Measurements from ENCODE around the gene SLC25A1.

Gene SLC25A1

DNA sequence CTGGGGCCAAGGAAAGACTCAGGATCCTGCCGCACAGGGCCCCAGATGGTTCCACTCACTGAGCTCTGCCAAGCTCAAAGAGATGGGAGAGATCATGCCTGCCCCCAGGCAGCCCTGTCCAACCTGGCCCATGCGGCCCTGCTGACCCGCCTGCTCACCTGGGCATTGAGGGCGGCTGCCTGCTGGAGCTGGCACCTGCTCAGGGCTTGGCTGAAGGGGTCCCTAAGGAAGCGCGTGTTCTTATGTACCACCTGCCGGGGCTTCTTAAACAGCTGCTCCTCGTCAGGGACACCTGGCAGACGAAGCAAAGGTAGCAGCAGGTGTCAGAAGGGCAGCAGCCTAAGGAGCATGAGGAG is 39.6 kb downstream of the SLC25A1 start:
- H3K9ac ChIP-seq (ENCODE audit: low read length) = no peak overlapping the region
- no peaks in the 10 kb centered on the region for H3K9me3 ChIP-seq (ENCODE audit: control insufficient read depth, low read depth, low read length)
- peaks cover 71% of the 10 kb centered on the region for H3K36me3 ChIP-seq (ENCODE audit: control insufficient read depth, low read depth, low read length)
- no peaks in the 10 kb centered on the region for H3K27me3 ChIP-seq (ENCODE audit: control insufficient read depth, insufficient read depth, low read length)
- H3K27ac ChIP-seq (ENCODE audit: low read length) = no peak overlapping the region
- no peak overlapping the region for H3K4me3 ChIP-seq (ENCODE audit: low read length)
- no peaks in the 10 kb centered on the region for H3K4me1 ChIP-seq (ENCODE audit: control insufficient read depth, low read depth, low read length)

DNA sequence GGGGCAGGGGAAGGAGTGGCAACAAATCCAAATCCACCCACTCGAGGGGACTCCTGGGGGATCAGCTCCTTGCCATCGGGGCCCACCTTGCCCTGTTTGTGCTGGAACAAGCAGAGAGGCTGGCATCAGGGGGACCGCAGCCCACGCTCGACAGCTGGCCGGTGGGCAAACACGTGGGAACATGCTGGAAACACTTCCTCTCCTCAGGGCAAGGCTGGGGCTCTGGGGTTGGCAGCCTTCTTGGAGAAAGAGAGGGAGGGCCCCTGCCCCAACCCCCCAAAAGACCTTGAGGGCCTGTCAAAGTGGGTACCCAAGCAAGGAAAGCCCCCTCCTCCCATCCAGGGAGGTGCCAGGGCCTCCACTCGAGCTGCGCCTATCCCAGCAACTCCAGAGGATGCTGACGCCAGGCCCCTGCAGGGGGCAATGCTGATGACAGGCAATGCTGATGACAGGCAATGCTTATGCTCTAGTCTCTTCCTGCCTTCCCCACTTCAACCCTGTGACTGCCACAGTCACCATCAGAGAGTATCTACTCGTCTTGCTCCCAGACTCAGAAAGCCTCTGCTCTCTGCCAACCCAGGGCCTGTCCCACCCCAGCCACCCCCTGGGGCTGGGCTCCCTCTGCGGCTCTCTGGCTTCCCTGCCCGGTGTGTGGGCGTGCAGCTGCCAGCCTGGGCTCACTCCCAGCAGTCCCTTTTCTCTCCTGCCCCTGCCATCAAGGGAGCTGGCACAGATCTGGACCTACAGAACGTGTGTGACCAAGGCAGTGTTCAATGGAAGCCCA is 40.1 kb downstream of the SLC25A1 start:
- Histone ChIP-seq H3K36me3 (ENCODE audit: control insufficient read depth, low read depth, low read length) (peaks cover 77% of the 10 kb centered on the region), H3K4me3 (ENCODE audit: low read length) (no peak overlapping the region), H3K27ac (ENCODE audit: low read length) (no peak overlapping the region), H3K9me3 (ENCODE audit: control insufficient read depth, low read depth, low read length) (no peaks in the 10 kb centered on the region), H3K27me3 (ENCODE audit: control insufficient read depth, insufficient read depth, low read length) (no peaks in the 10 kb centered on the region), H3K4me1 (ENCODE audit: control insufficient read depth, low read depth, low read length) (no peaks in the 10 kb centered on the region), H3K9ac (ENCODE audit: low read length) (no peak overlapping the region)

- Histone ChIP-seq H3K9ac (ENCODE audit: low read length) (no peak overlapping the region), H3K9me3 (ENCODE audit: control insufficient read depth, low read depth, low read length) (no peaks in the 10 kb centered on the region), H3K36me3 (ENCODE audit: control insufficient read depth, low read depth, low read length) (peaks cover 79% of the 10 kb centered on the region), H3K4me1 (ENCODE audit: control insufficient read depth, low read depth, low read length) (no peaks in the 10 kb centered on the region), H3K27me3 (ENCODE audit: control insufficient read depth, insufficient read depth, low read length) (no peaks in the 10 kb centered on the region), H3K27ac (ENCODE audit: low read length) (no peak overlapping the region), H3K4me3 (ENCODE audit: low read length) (no peak overlapping the region)
Observed at GRCh38 chr22:19137384-19138216, 40.9 kb downstream of the SLC25A1 start.

DNA sequence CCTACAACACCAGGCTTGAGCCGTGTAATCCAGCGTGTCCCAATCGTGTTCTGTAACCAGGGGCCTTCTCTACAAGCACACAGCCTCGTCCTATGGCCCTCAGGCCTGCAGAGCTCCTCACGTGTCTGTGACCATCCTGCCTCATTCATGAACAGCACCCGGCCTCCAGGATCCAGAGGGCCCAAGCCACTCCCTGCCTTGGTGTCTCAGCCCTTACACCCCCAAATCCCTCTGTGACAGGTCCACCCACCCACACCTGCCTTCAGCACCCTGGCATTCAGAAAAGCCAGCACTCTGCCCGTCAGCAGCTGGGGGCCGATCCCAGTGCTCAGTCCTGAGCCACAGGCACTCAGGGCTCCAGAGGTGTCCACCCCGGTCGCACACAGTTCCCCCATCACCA is 41.6 kb downstream of the SLC25A1 start:
- H3K36me3 ChIP-seq (ENCODE audit: control insufficient read depth, low read depth, low read length) = peaks cover 73% of the 10 kb centered on the region
- H3K4me1 ChIP-seq (ENCODE audit: control insufficient read depth, low read depth, low read length) = no peaks in the 10 kb centered on the region
- no peaks in the 10 kb centered on the region for H3K27me3 ChIP-seq (ENCODE audit: control insufficient read depth, insufficient read depth, low read length)
- no peak overlapping the region for H3K4me3 ChIP-seq (ENCODE audit: low read length)
- no peaks in the 10 kb centered on the region for H3K9me3 ChIP-seq (ENCODE audit: control insufficient read depth, low read depth, low read length)
- no peak overlapping the region for H3K9ac ChIP-seq (ENCODE audit: low read length)
- H3K27ac ChIP-seq (ENCODE audit: low read length) = no peak overlapping the region

DNA sequence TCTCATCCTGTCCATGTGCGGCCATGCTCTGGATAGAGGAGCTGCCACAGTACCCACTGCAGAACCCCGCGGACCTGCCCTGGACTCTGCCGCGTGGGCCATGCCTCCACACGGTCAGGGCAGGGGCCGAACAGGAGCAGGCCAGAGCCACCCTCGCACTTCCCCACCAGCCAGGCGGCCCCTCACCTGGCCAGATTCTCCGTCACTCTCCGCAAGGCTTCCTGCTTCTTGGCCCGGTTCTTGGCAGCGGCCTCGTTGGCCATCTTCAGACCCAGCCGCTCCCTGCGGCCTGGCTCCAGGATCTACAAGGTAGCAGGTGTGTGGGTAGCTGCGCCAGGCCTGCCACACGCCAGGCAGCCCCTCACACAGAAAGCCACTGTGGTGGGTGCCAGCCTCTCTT is 43.7 kb downstream of the SLC25A1 start:
- Histone ChIP-seq H3K9ac (ENCODE audit: low read length) (no peak overlapping the region), H3K36me3 (ENCODE audit: control insufficient read depth, low read depth, low read length) (peaks cover 56% of the 10 kb centered on the region), H3K4me3 (ENCODE audit: low read length) (no peak overlapping the region), H3K9me3 (ENCODE audit: control insufficient read depth, low read depth, low read length) (no peaks in the 10 kb centered on the region), H3K27me3 (ENCODE audit: control insufficient read depth, insufficient read depth, low read length) (no peaks in the 10 kb centered on the region), H3K4me1 (ENCODE audit: control insufficient read depth, low read depth, low read length) (no peaks in the 10 kb centered on the region), H3K27ac (ENCODE audit: low read length) (no peak overlapping the region)

DNA sequence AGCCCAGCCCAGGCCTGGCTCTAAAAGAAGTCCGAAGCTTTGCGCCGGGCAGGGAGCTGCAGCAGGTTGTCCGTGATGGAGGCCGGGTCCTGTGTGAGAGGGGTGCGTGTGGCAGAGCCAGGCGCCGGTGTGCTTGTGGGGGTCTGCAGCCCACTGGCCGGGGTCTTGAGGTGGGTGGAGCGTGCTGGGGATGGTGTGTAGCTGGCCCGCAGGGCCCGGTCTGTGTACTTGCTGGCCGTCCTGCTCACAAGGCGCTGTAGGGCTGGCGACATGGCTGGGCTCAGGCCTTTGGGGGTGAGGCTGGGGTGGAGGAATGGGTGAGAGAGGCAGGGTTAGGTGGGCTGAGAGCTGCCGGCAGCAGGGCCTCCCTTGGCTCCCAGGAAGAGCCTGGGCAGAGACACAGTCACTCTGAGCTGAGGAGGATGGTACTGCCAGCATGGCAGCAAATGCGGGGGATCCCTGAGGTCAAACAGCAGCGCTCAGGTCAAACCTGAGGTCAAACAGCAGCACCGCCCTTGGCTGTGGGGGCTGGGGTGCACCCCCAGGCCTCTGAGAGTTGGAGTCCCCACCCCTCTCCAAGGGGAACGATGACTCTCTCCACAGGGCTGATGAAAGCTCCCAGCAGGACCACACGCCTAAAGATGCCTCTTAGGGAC is 44.2 kb downstream of the SLC25A1 start:
- no peak overlapping the region for H3K4me3 ChIP-seq (ENCODE audit: low read length)
- no peaks in the 10 kb centered on the region for H3K27me3 ChIP-seq (ENCODE audit: control insufficient read depth, insufficient read depth, low read length)
- peaks cover 52% of the 10 kb centered on the region for H3K36me3 ChIP-seq (ENCODE audit: control insufficient read depth, low read depth, low read length)
- H3K27ac ChIP-seq (ENCODE audit: low read length) = no peak overlapping the region
- no peaks in the 10 kb centered on the region for H3K4me1 ChIP-seq (ENCODE audit: control insufficient read depth, low read depth, low read length)
- no peaks in the 10 kb centered on the region for H3K9me3 ChIP-seq (ENCODE audit: control insufficient read depth, low read depth, low read length)
- H3K9ac ChIP-seq (ENCODE audit: low read length) = no peak overlapping the region

- H3K27ac ChIP-seq (ENCODE audit: low read length) = no peak overlapping the region
- no peak overlapping the region for H3K4me3 ChIP-seq (ENCODE audit: low read length)
- H3K9me3 ChIP-seq (ENCODE audit: control insufficient read depth, low read depth, low read length) = no peaks in the 10 kb centered on the region
- H3K36me3 ChIP-seq (ENCODE audit: control insufficient read depth, low read depth, low read length) = peaks cover 44% of the 10 kb centered on the region
- no peaks in the 10 kb centered on the region for H3K27me3 ChIP-seq (ENCODE audit: control insufficient read depth, insufficient read depth, low read length)
- no peak overlapping the region for H3K9ac ChIP-seq (ENCODE audit: low read length)
- no peaks in the 10 kb centered on the region for H3K4me1 ChIP-seq (ENCODE audit: control insufficient read depth, low read depth, low read length)
Observed at GRCh38 chr22:19133561-19133960, 45.0 kb downstream of the SLC25A1 start.

GRCh38 chr22:19132693-19133400 is 45.7 kb downstream of the SLC25A1 start:
- no peak overlapping the region for H3K9ac ChIP-seq (ENCODE audit: low read length)
- no peaks in the 10 kb centered on the region for H3K4me1 ChIP-seq (ENCODE audit: control insufficient read depth, low read depth, low read length)
- no peak overlapping the region for H3K4me3 ChIP-seq (ENCODE audit: low read length)
- no peaks in the 10 kb centered on the region for H3K9me3 ChIP-seq (ENCODE audit: control insufficient read depth, low read depth, low read length)
- peaks cover 39% of the 10 kb centered on the region for H3K36me3 ChIP-seq (ENCODE audit: control insufficient read depth, low read depth, low read length)
- no peak overlapping the region for H3K27ac ChIP-seq (ENCODE audit: low read length)
- no peaks in the 10 kb centered on the region for H3K27me3 ChIP-seq (ENCODE audit: control insufficient read depth, insufficient read depth, low read length)

GRCh38 chr22:19132153-19132552 is 46.4 kb downstream of the SLC25A1 start:
- H3K4me3 ChIP-seq (ENCODE audit: low read length) = no peak overlapping the region
- no peaks in the 10 kb centered on the region for H3K27me3 ChIP-seq (ENCODE audit: control insufficient read depth, insufficient read depth, low read length)
- H3K36me3 ChIP-seq (ENCODE audit: control insufficient read depth, low read depth, low read length) = peaks cover 32% of the 10 kb centered on the region
- no peak overlapping the region for H3K27ac ChIP-seq (ENCODE audit: low read length)
- H3K9me3 ChIP-seq (ENCODE audit: control insufficient read depth, low read depth, low read length) = no peaks in the 10 kb centered on the region
- H3K9ac ChIP-seq (ENCODE audit: low read length) = no peak overlapping the region
- no peaks in the 10 kb centered on the region for H3K4me1 ChIP-seq (ENCODE audit: control insufficient read depth, low read depth, low read length)

DNA sequence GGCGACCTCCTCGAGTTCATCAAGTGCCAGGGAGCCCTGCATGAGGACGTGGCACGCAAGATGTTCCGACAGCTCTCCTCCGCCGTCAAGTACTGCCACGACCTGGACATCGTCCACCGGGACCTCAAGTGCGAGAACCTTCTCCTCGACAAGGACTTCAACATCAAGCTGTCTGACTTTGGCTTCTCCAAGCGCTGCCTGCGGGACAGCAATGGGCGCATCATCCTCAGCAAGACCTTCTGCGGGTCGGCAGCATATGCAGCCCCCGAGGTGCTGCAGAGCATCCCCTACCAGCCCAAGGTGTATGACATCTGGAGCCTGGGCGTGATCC is 46.9 kb downstream of the SLC25A1 start:
- Histone ChIP-seq H3K36me3 (ENCODE audit: control insufficient read depth, low read depth, low read length) (peaks cover 28% of the 10 kb centered on the region), H3K27ac (ENCODE audit: low read length) (no peak overlapping the region), H3K4me3 (ENCODE audit: low read length) (no peak overlapping the region), H3K9ac (ENCODE audit: low read length) (no peak overlapping the region), H3K9me3 (ENCODE audit: control insufficient read depth, low read depth, low read length) (no peaks in the 10 kb centered on the region), H3K27me3 (ENCODE audit: control insufficient read depth, insufficient read depth, low read length) (no peaks in the 10 kb centered on the region), H3K4me1 (ENCODE audit: control insufficient read depth, low read depth, low read length) (no peaks in the 10 kb centered on the region)

DNA sequence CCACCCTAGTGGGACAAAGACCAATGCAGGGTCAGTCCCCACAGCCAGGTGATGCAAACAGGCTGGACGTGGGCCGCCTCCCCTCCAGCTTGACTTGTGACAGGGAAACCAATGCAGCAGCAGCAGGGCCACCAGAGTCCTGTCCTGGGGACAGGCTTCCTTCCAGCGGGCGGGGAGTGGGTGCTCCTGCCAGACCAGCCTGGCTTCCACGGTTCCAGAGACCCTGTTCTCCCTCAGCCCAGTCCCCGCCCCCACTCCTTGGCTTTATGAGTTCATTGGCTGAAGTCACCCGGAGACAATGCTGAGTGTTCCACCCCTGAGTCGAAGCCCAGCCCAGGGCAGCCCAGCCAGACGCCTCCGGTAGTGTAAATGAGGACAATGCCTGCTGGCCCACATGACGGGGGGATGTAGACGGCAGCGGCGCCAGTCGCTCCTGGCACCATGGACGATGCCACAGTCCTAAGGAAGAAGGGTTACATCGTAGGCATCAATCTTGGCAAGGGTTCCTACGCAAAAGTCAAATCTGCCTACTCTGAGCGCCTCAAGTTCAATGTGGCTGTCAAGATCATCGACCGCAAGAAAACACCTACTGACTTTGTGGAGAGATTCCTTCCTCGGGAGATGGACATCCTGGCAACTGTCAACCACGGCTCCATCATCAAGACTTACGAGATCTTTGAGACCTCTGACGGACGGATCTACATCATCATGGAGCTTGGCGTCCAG is 47.4 kb downstream of the SLC25A1 start, which contains the start of gene TSSK2:
TSSK2 (plus strand) TSS at position 350 of the 726 bp plus-strand sequence; CDS start at position 442, 92 bp downstream.
- Histone ChIP-seq H3K9ac (ENCODE audit: low read length) (no peak within 1 kb of the TSS), H3K27ac (ENCODE audit: low read length) (no peak within 1 kb of the TSS), H3K27me3 (ENCODE audit: control insufficient read depth, insufficient read depth, low read length) (no peaks in the 10 kb centered on the region), H3K4me1 (ENCODE audit: control insufficient read depth, low read depth, low read length) (no peaks in the 10 kb centered on the region), H3K4me3 (ENCODE audit: low read length) (no peak within 1 kb of the TSS), H3K36me3 (ENCODE audit: control insufficient read depth, low read depth, low read length) (peaks cover 23% of the 10 kb centered on the region), H3K9me3 (ENCODE audit: control insufficient read depth, low read depth, low read length) (no peaks in the 10 kb centered on the region)
